ENCODE data around the gene ZNF407.

The ZNF407 gene

GRCh38 chr18:74625157-74625556 lies 27.5 kb downstream of the ZNF407 start:
- H3K9ac ChIP-seq (ENCODE audit: low read depth, low read length): no peak overlapping the region
- no peak for ATAC-seq (ENCODE audit: insufficient read depth, low read depth)
- no peak for DNase-seq

DNA sequence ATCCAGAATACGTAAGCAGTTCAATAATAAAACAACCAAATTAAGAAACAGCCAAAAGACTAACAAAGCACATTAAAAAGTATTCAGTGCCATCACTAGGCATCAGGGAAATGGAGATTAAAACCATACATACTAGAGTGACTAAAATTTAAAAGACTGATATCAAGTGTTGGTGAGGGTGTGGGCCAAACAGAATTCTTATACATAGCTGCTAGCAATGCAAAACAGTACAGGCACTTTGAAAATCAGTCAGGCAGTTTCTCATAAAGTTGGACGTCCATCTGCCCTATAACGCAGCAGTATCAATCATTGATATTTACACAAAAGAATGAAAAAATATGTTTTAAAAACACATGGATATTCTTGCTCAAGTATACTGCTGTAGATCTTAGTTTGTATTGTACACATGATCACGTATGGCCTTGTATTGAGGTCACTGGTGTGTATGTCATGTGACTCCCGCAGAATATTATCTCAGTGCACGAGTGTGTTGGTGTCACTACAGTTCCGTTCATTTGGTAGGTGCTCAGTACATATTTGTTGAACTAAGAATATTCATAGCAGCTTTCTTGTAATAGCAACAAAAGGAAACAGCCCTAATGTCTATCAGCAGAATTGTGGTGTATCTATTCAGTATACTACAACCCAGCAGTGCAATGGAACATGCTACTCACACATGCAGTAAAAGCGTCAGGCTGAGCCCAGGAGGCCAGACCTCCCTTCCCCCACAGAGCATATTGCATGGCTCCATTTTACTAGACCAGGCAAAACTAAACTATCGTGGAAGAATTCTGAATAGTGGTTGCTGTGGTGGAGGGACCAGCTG lies 28.6 kb downstream of the ZNF407 start:
- peaks cover 15% of the 10 kb centered on the region; the same call in 1 of the 2 replicates for H4K20me1 ChIP-seq (ENCODE audit: insufficient read depth, low read length)
- no peak overlapping the region for H3K27ac ChIP-seq (ENCODE audit: low read length)
- H3K9me3 ChIP-seq (ENCODE audit: insufficient read depth, low read length, severe bottlenecking): no peaks in the 10 kb centered on the region
- no peak for ATAC-seq (ENCODE audit: insufficient read depth, low read depth)
- H2AFZ ChIP-seq (ENCODE audit: low read depth, low read length): no peak overlapping the region
- H3K4me2 ChIP-seq (ENCODE audit: insufficient read depth, low read length): no peak overlapping the region
- H3K9ac ChIP-seq (ENCODE audit: low read depth, low read length): no peak overlapping the region
- H3K79me2 ChIP-seq (ENCODE audit: insufficient read depth, low read length): peaks cover 66% of the 10 kb centered on the region
- H3K4me1 ChIP-seq (ENCODE audit: insufficient read depth, low read length): peaks cover 23% of the 10 kb centered on the region
- TF ChIP-seq EZH2 (IDR thresholded peaks at IDR 0.05; ENCODE audit: borderline replicate concordance, low read depth, low read length, severe bottlenecking): no peak
- H3K36me3 ChIP-seq (ENCODE audit: insufficient read depth, low read length): no peaks in the 10 kb centered on the region
- no peaks in the 10 kb centered on the region for H3K27me3 ChIP-seq (ENCODE audit: insufficient read depth, low read length, poor library complexity)
- no peak overlapping the region for H3K4me3 ChIP-seq (ENCODE audit: low read depth in 1 of 2, low read length in 2 of 2)
- DNase-seq: no peak

More at GRCh38 chr18:74625157-74625556, 27.5 kb downstream of the ZNF407 start:
- H3K4me3 ChIP-seq (ENCODE audit: low read depth in 1 of 2, low read length in 2 of 2): no peak overlapping the region
- H3K36me3 ChIP-seq (ENCODE audit: insufficient read depth, low read length): no peaks in the 10 kb centered on the region
- H3K4me1 ChIP-seq (ENCODE audit: insufficient read depth, low read length): peaks cover 12% of the 10 kb centered on the region
- no peaks in the 10 kb centered on the region for H3K9me3 ChIP-seq (ENCODE audit: insufficient read depth, low read length, severe bottlenecking)
- H3K79me2 ChIP-seq (ENCODE audit: insufficient read depth, low read length): peaks cover 75% of the 10 kb centered on the region
- no peak overlapping the region for H3K4me2 ChIP-seq (ENCODE audit: insufficient read depth, low read length)
- H3K27ac ChIP-seq (ENCODE audit: low read length): no peak overlapping the region
- TF ChIP-seq EZH2 (IDR thresholded peaks at IDR 0.05; ENCODE audit: borderline replicate concordance, low read depth, low read length, severe bottlenecking): no peak
- TF ChIP-seq, protein P1, sequence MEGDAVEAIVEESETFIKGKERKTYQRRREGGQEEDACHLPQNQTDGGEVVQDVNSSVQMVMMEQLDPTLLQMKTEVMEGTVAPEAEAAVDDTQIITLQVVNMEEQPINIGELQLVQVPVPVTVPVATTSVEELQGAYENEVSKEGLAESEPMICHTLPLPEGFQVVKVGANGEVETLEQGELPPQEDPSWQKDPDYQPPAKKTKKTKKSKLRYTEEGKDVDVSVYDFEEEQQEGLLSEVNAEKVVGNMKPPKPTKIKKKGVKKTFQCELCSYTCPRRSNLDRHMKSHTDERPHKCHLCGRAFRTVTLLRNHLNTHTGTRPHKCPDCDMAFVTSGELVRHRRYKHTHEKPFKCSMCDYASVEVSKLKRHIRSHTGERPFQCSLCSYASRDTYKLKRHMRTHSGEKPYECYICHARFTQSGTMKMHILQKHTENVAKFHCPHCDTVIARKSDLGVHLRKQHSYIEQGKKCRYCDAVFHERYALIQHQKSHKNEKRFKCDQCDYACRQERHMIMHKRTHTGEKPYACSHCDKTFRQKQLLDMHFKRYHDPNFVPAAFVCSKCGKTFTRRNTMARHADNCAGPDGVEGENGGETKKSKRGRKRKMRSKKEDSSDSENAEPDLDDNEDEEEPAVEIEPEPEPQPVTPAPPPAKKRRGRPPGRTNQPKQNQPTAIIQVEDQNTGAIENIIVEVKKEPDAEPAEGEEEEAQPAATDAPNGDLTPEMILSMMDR (IDR thresholded peaks at IDR 0.05; ENCODE audit: borderline replicate concordance, extremely low read depth, low read length, poor library complexity, severe bottlenecking): no peak
- peaks cover 21% of the 10 kb centered on the region; the same call in 1 of the 2 replicates for H4K20me1 ChIP-seq (ENCODE audit: insufficient read depth, low read length)
- H3K27me3 ChIP-seq (ENCODE audit: insufficient read depth, low read length, poor library complexity): no peaks in the 10 kb centered on the region
- no peak overlapping the region for H2AFZ ChIP-seq (ENCODE audit: low read depth, low read length)

DNA sequence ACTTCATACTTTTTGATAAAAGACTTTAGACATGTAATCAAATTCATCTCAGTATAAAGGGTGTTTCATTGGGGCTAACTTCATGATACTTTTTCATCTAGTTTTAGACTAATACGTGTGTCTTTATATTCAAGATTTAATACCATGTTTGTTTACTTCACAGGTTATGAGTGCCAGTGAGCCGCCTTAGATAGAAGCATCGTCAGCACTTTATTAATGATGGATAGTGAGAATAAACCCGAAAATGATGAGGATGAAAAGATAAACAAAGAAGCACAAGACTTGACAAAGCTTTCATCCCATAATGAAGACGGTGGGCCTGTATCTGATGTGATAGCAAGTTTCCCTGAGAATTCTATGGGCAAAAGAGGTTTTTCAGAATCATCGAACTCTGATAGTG lies 33.1 kb downstream of the ZNF407 start:
- peaks cover 38% of the 10 kb centered on the region for H3K4me1 ChIP-seq (ENCODE audit: insufficient read depth, low read length)
- TF ChIP-seq, protein P1 (IDR thresholded peaks at IDR 0.05; ENCODE audit: borderline replicate concordance, extremely low read depth, low read length, poor library complexity, severe bottlenecking): no peak
- TF ChIP-seq EZH2 (IDR thresholded peaks at IDR 0.05; ENCODE audit: borderline replicate concordance, low read depth, low read length, severe bottlenecking): no peak
- peak overlapping the region; percentile 40 for H3K9ac ChIP-seq (ENCODE audit: low read depth, low read length)
- peak overlapping the region in 1 of 2 experiments; percentile 40; a peak in 2 of 4 replicates for H3K4me3 ChIP-seq (ENCODE audit: low read depth in 1 of 2, low read length in 2 of 2)
- H3K27me3 ChIP-seq (ENCODE audit: insufficient read depth, low read length, poor library complexity): no peaks in the 10 kb centered on the region
- H4K20me1 ChIP-seq (ENCODE audit: insufficient read depth, low read length): no peaks in the 10 kb centered on the region
- DNase-seq (no peak), ATAC-seq (ENCODE audit: insufficient read depth, low read depth) (no peak)
- peaks cover 35% of the 10 kb centered on the region for H3K79me2 ChIP-seq (ENCODE audit: insufficient read depth, low read length)
- H3K9me3 ChIP-seq (ENCODE audit: insufficient read depth, low read length, severe bottlenecking): no peaks in the 10 kb centered on the region
- H2AFZ ChIP-seq (ENCODE audit: low read depth, low read length): peak overlapping the region; percentile 55; the same call in 1 of the 2 replicates
- H3K4me2 ChIP-seq (ENCODE audit: insufficient read depth, low read length): peak overlapping the region; percentile 75
- H3K27ac ChIP-seq (ENCODE audit: low read length): peak overlapping the region; percentile 77
- H3K36me3 ChIP-seq (ENCODE audit: insufficient read depth, low read length): peaks cover 33% of the 10 kb centered on the region

GRCh38 chr18:74631212-74631611 lies 33.5 kb downstream of the ZNF407 start:
- H3K27ac ChIP-seq (ENCODE audit: low read length): peak overlapping the region; percentile 77
- H3K27me3 ChIP-seq (ENCODE audit: insufficient read depth, low read length, poor library complexity): no peaks in the 10 kb centered on the region
- H3K4me3 ChIP-seq (ENCODE audit: low read depth in 1 of 2, low read length in 2 of 2): peak overlapping the region in 1 of 2 experiments; percentile 40; a peak in 2 of 4 replicates
- H2AFZ ChIP-seq (ENCODE audit: low read depth, low read length): peak overlapping the region; percentile 55
- peaks cover 38% of the 10 kb centered on the region for H3K4me1 ChIP-seq (ENCODE audit: insufficient read depth, low read length)
- TF ChIP-seq, protein P1 (IDR thresholded peaks at IDR 0.05; ENCODE audit: borderline replicate concordance, extremely low read depth, low read length, poor library complexity, severe bottlenecking): no peak
- TF ChIP-seq EZH2 (IDR thresholded peaks at IDR 0.05; ENCODE audit: borderline replicate concordance, low read depth, low read length, severe bottlenecking): no peak
- H3K36me3 ChIP-seq (ENCODE audit: insufficient read depth, low read length): peaks cover 33% of the 10 kb centered on the region
- H3K4me2 ChIP-seq (ENCODE audit: insufficient read depth, low read length): peak overlapping the region; percentile 75
- DNase-seq (no peak), ATAC-seq (ENCODE audit: insufficient read depth, low read depth) (peak; percentile 74)
- no peaks in the 10 kb centered on the region for H3K9me3 ChIP-seq (ENCODE audit: insufficient read depth, low read length, severe bottlenecking)
- peaks cover 35% of the 10 kb centered on the region for H3K79me2 ChIP-seq (ENCODE audit: insufficient read depth, low read length)
- H4K20me1 ChIP-seq (ENCODE audit: insufficient read depth, low read length): no peaks in the 10 kb centered on the region
- H3K9ac ChIP-seq (ENCODE audit: low read depth, low read length): peak overlapping the region; percentile 40

Data from DND-41 (cell line).